IPS-NIHi7 (cell line): ENCODE measurements around the gene BCAS4.

Experiments used
- DNase-seq: peaks from one replicate; pipeline ENCODE4 v3.0.0; 2012; ENCODE audit warnings: mixed read lengths; ENCODE audit errors: extremely low spot score

BCAS4 gene

DNA sequence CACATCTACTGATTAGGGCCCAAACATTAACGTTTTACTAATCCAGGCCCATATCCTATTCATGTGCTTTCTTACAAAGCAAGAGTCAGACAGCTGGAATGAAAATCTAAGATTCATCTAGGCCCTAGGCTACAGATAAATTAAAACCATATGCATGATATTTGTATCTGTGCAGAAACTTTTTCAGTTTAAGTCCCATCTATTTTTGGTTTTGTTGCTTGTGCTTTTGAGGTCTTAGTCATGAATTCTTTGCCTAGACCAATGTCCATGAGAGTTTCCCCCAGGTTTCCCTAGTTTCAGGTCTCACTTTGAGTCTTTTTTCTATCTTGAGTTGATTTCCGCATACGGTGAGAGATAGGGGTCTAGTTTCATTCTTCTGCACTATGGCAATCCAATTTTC is 116.2 kb downstream of the BCAS4 start:
- no peak for DNase-seq

- DNase-seq, result no peak
These were observed 116.9 kb downstream of the BCAS4 start for GRCh38 chr20:50911716-50912115.

GRCh38 chr20:50913690-50914375 is 119.0 kb downstream of the BCAS4 start:
- no peak for DNase-seq

DNA sequence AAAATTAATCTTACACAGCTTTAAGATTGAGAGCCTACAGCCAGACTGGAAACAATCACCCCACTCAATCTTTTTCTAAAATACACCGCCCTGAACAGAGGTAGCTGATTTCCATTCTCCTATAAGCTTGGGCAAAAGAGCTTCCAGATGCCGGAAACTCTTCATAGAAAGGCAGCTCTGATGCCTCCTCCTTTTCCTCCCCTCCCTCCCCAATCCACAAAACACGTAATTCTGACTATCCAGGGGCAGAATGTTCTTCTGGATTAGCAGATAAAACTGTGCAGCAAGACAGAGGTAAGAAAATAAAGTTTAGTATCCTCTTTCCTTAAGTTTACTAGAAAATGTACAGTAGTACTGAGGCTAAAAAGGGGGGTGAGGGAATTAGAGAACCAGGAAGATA is 120.6 kb downstream of the BCAS4 start:
- DNase-seq, result no peak

GRCh38 chr20:50916257-50916656 is 121.4 kb downstream of the BCAS4 start:
- DNase-seq, result no peak

DNA sequence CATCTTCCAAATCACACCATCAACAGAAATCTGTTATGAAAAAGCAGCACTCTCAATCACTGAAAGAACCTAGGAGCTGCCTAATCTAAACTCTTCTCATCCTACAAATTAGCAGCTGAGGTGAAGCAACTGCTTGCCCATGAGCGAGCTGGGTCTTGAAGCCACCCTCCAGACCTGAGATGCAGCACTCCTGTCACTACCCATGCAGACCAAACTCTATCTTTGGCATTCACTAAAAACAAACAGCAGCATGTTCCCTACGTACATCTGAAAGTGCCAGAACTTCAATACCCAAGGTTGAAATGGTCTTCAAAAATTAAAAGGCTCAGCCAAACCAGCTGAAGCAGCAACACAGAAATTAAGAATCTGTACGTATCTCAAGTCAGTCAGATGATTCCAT is 122.1 kb downstream of the BCAS4 start:
- no peak for DNase-seq

- no peak for DNase-seq
These were observed 123.5 kb downstream of the BCAS4 start for GRCh38 chr20:50918403-50918802.

- DNase-seq, result no peak
These were observed 124.7 kb downstream of the BCAS4 start for GRCh38 chr20:50919567-50919966.

DNA sequence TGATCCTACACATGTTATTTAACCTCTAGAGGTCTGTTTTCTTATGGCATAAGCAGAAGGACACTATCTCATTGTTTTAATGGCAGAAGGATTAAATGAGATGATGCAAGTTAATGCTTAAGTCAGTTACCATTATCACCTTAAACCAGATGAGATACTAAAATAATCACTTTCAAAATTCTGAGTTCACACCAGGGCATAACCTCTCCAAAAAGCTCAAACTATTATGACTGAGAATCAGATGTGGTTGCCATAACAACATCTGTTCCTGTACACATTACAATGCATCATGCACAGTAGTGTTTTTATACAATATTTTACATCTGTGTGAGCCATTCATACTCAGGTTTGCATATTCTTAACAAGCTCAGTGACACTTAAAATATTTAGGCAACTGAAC is 126.1 kb downstream of the BCAS4 start:
- no peak for DNase-seq

- DNase-seq, result no peak
These were observed 127.1 kb downstream of the BCAS4 start for GRCh38 chr20:50921803-50922501.

GRCh38 chr20:50924261-50924920 is 129.5 kb downstream of the BCAS4 start:
- no peak for DNase-seq

DNA sequence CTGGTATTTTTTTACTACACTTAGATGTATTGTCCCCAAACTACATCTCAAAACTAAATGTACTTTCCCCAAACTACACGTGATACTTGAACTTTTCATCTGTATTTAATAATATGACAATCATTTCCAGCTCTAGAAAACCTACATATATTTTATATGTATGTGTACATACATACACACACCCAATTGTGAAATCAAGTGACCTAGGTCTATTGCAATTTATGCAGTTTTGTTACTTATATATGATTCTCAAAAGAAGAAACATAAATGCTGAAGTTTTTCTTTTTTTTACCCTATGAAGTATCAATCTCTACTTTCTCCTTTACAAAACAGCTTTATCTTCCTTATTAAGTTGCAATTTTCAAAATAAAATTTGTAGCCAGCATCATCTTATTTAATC is 131.7 kb downstream of the BCAS4 start:
- no peak for DNase-seq
